CD8-positive, alpha-beta memory T cell (primary cell): ENCODE results near the gene PKIB. TPM values are rescaled to one million over a fixed set of nuclear protein-coding genes. Genes with fewer than 3 reads are reported as not detected.

Experiments used
- CTCF ChIA-PET: fragments of 350-600 bp; sonication (Branson Sonifier 250); formaldehyde crosslinking; loops from one replicate; lab custom pipeline; 2021; ENCODE audit warnings: antibody characterized with exemption; lab: Charles Lee
- POLR2A ChIA-PET: fragments of 350-600 bp; sonication (Branson Sonifier 250); formaldehyde crosslinking; loops from one replicate; lab custom pipeline; 2021; ENCODE audit warnings: antibody characterized with exemption; lab: Charles Lee
- DNase-seq, 5 donors: peaks; one replicate each; pipeline versions ENCODE4 v3.0.0 to v3.0.0-alpha.2; 2020 to 2022; ENCODE audit warnings: mixed read lengths in 1 of 5
- H3K27ac ChIP-seq: one replicate; pipeline ENCODE4 v1.7.0; 2013; ENCODE audit warnings: low read depth, mild to moderate bottlenecking, low read length, moderate library complexity
- H3K27me3 ChIP-seq: 2 replicates; pipeline ENCODE4 v1.7.0; 2013; ENCODE audit warnings: low read length, mild to moderate bottlenecking; ENCODE audit not compliant: insufficient read depth, poor library complexity, severe bottlenecking
- H3K36me3 ChIP-seq: 2 replicates; pipeline ENCODE4 v1.7.0; 2013; ENCODE audit warnings: mild to moderate bottlenecking, low read length, moderate library complexity; ENCODE audit not compliant: insufficient read depth
- H3K4me1 ChIP-seq: 2 replicates; pipeline ENCODE4 v1.7.0; 2013; ENCODE audit warnings: mild to moderate bottlenecking, low read length, moderate library complexity; ENCODE audit not compliant: insufficient read depth
- H3K4me3 ChIP-seq: 2 replicates; pipeline ENCODE4 v1.7.0; 2013; ENCODE audit warnings: mild to moderate bottlenecking, low read length
- H3K9me3 ChIP-seq: 2 replicates; pipeline ENCODE4 v1.7.0; 2013; ENCODE audit warnings: mild to moderate bottlenecking, low read length
- H3K27ac Mint-ChIP-seq, 8 donors: one replicate each; pipeline ENCODE4 v1.8.0; 2020 to 2021; ENCODE audit warnings: mixed read lengths in 8 of 8, mild to moderate bottlenecking in 6 of 8, inconsistent platforms in 3 of 8, moderate library complexity in 3 of 8
- H3K27me3 Mint-ChIP-seq, 2 donors: one replicate each; pipeline ENCODE4 v1.8.0; 2020 to 2021; ENCODE audit warnings: mixed read lengths in 2 of 2, mild to moderate bottlenecking in 1 of 2, moderate library complexity in 1 of 2
- H3K36me3 Mint-ChIP-seq, 3 donors: one replicate each; pipeline ENCODE4 v1.8.0; 2020 to 2021; ENCODE audit warnings: mixed read lengths in 3 of 3, inconsistent platforms in 1 of 3, mild to moderate bottlenecking in 1 of 3
- H3K4me1 Mint-ChIP-seq, 3 donors: one replicate each; pipeline ENCODE4 v1.8.0; 2020 to 2021; ENCODE audit warnings: mixed read lengths in 3 of 3, inconsistent platforms in 1 of 3, mild to moderate bottlenecking in 1 of 3
- H3K4me3 Mint-ChIP-seq, 7 donors: one replicate each; pipeline ENCODE4 v1.8.0; 2020 to 2021; ENCODE audit warnings: mixed read lengths in 7 of 7, mild to moderate bottlenecking in 6 of 7, moderate library complexity in 4 of 7, inconsistent platforms in 2 of 7
- H3K9me3 Mint-ChIP-seq, 5 donors: one replicate each; pipeline ENCODE4 v1.8.0; 2020 to 2022; ENCODE audit warnings: mixed read lengths in 5 of 5, mild to moderate bottlenecking in 3 of 5, moderate library complexity in 2 of 5, inconsistent platforms in 1 of 5
- polyA plus RNA-seq: library from polyadenylated mRNA; unstranded; fragments of 300-500 nt; fragmentation: Illumina TruSeq; gene quantifications from one replicate; pipeline ENCODE4 v1.2.3, GENCODE V29; 2021
- total RNA-seq, 2 experiments: library from RNA; stranded (reverse); gene quantifications; one replicate each; pipeline ENCODE4 v1.2.3, GENCODE V29; 2021

The PKIB gene
- total and polyA plus RNA-seq, 3 experiments from 2014 or later = 0.26 to 0.98 TPM; not detected in 1

GRCh38 chr6:122752459-122752858, 142.3 kb downstream of the PKIB start:
- Mint-ChIP-seq H3K4me1 (peaks cover 15 to 30% (median 19%) of the 10 kb centered on the region in 3 donors), H3K9me3 (peaks cover 0 to 2% (median 0%) of the 10 kb centered on the region in 5 donors), H3K27me3 (no peaks in the 10 kb centered on the region), H3K27ac (peak overlapping the region in 2 of 8 donors; percentile 24 to 41), H3K4me3 (no peak overlapping the region), H3K36me3 (no peaks in the 10 kb centered on the region)
- no peaks in the 10 kb centered on the region for H3K27me3 ChIP-seq
- H3K4me3 ChIP-seq = no peak overlapping the region
- no peaks in the 10 kb centered on the region for H3K9me3 ChIP-seq
- CTCF ChIA-PET = no interaction called here
- H3K27ac ChIP-seq = no peak overlapping the region
- H3K4me1 ChIP-seq = peaks cover 4% of the 10 kb centered on the region
- no peak for DNase-seq
- H3K36me3 ChIP-seq = no peaks in the 10 kb centered on the region
- POLR2A ChIA-PET = no interaction called here

DNA sequence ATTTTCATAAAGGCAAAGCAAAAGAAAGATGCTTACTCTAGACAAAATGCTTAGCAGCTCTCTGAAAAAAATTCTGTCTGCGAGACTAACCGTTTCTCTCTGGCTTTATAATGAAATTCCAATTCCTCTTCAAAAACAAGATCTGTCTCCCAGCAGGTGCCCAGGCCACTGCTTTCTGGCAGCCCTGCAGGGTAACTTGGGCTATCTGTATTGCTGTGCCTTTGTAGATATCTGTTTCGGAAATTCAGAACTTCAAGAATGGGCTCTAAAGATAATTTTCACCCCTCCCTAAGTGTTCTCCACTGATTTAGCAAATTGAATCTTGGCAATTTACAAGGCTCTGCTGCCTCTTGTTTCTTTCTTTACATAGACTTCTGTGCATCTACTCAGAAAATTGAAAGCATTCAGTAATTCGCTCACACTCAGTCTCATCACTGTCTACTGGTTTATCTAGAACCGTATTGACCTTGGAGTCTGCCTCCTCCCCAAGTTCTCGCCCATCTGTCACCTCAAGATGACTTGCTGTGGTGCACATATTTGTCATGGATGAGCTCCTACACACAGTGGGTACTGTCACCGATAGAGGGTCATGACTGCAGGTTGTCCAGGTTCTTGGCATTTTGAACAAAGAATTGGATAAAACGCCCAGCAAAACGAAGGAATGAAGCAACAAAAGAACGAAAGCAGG, 142.9 kb downstream of the PKIB start:
- Histone ChIP-seq H3K4me1 (peaks cover 4% of the 10 kb centered on the region), H3K9me3 (no peaks in the 10 kb centered on the region), H3K27me3 (no peaks in the 10 kb centered on the region), H3K27ac (no peak overlapping the region), H3K36me3 (no peaks in the 10 kb centered on the region), H3K4me3 (no peak overlapping the region)
- peaks cover 0 to under 1% (median 0%) of the 10 kb centered on the region in 5 donors for H3K9me3 Mint-ChIP-seq
- peak overlapping the region in 1 of 8 donors; percentile 8 for H3K27ac Mint-ChIP-seq
- DNase-seq = no peak
- H3K27me3 Mint-ChIP-seq = no peaks in the 10 kb centered on the region
- H3K36me3 Mint-ChIP-seq = no peaks in the 10 kb centered on the region
- no peak overlapping the region for H3K4me3 Mint-ChIP-seq
- H3K4me1 Mint-ChIP-seq = peaks cover 15 to 30% (median 16%) of the 10 kb centered on the region in 3 donors
- ChIA-PET CTCF (no interaction called here), POLR2A (no interaction called here)

DNA sequence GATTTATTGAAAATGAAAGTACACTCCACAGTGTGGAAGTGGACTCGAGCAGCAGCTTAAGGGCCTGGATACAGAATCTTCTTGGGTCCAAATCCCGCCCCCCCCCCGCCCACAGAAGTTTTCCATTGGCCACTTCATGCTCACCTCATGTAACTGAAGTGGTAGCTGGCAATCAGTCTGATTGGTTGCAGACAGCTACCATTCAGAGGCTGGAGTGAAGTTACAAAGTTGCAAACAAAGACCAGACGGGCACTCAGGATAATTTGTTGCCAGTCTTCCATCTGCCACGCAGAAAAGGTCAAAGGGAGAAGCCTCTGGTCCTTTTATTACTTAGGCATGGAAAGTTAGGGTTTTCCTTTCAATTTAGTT, 143.5 kb downstream of the PKIB start:
- H3K4me1 Mint-ChIP-seq = peaks cover 15 to 30% (median 16%) of the 10 kb centered on the region in 3 donors
- Histone ChIP-seq H3K27ac (no peak overlapping the region), H3K36me3 (no peaks in the 10 kb centered on the region), H3K4me1 (peaks cover 4% of the 10 kb centered on the region), H3K9me3 (no peaks in the 10 kb centered on the region), H3K4me3 (no peak overlapping the region), H3K27me3 (no peaks in the 10 kb centered on the region)
- no peaks in the 10 kb centered on the region for H3K9me3 Mint-ChIP-seq
- H3K36me3 Mint-ChIP-seq = no peaks in the 10 kb centered on the region
- no peak for DNase-seq
- no peak overlapping the region for H3K4me3 Mint-ChIP-seq
- ChIA-PET POLR2A (no interaction called here), CTCF (no interaction called here)
- no peaks in the 10 kb centered on the region for H3K27me3 Mint-ChIP-seq
- H3K27ac Mint-ChIP-seq = no peak overlapping the region

DNA sequence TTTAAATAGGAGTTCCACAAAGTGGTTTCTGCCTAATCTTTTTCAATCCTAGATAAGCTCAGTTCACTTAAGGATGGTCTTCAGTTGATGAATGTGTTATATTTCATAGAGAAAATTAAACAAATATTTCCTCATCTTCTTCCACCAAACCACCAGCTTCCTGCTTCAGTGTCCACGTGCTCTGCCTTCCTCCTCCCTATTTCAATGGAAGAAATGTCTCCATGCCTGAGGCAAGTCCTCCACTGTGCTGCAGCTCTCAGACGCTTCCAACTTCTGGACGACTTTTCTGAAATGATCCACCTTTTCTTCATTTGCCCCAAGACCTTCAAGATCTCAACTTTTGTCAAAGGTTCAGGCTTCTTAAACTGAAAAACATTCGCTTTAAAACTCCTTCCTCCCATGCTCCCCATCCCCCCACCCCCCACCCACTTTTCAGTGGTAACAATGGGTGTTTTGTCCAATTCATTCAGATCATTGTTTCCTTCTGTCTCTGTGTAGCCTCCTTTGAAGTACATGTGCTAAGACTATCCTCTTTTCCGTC, 144.1 kb downstream of the PKIB start:
- H3K27me3 Mint-ChIP-seq = no peaks in the 10 kb centered on the region
- CTCF ChIA-PET = no interaction called here
- no peaks in the 10 kb centered on the region for H3K9me3 Mint-ChIP-seq
- no peaks in the 10 kb centered on the region for H3K36me3 Mint-ChIP-seq
- Histone ChIP-seq H3K27ac (no peak overlapping the region), H3K4me1 (peaks cover 4% of the 10 kb centered on the region), H3K27me3 (no peaks in the 10 kb centered on the region), H3K36me3 (no peaks in the 10 kb centered on the region), H3K9me3 (no peaks in the 10 kb centered on the region), H3K4me3 (no peak overlapping the region)
- no peak overlapping the region for H3K27ac Mint-ChIP-seq
- POLR2A ChIA-PET = no interaction called here
- H3K4me3 Mint-ChIP-seq = no peak overlapping the region
- H3K4me1 Mint-ChIP-seq = peaks cover 15 to 30% (median 16%) of the 10 kb centered on the region in 3 donors
- no peak for DNase-seq

GRCh38 chr6:122755901-122756300, 145.7 kb downstream of the PKIB start:
- Mint-ChIP-seq H3K36me3 (no peaks in the 10 kb centered on the region), H3K9me3 (no peaks in the 10 kb centered on the region), H3K27ac (no peak overlapping the region), H3K4me1 (peaks cover 11 to 26% (median 16%) of the 10 kb centered on the region in 3 donors), H3K4me3 (no peak overlapping the region), H3K27me3 (no peaks in the 10 kb centered on the region)
- no peak for DNase-seq
- Histone ChIP-seq H3K4me3 (no peak overlapping the region), H3K4me1 (peaks cover 4% of the 10 kb centered on the region), H3K27ac (no peak overlapping the region), H3K9me3 (no peaks in the 10 kb centered on the region), H3K27me3 (no peaks in the 10 kb centered on the region), H3K36me3 (no peaks in the 10 kb centered on the region)
- POLR2A ChIA-PET = no interaction called here
- CTCF ChIA-PET = no interaction called here

GRCh38 chr6:122758927-122759334, 148.7 kb downstream of the PKIB start:
- no peak overlapping the region for H3K27ac Mint-ChIP-seq
- H3K9me3 ChIP-seq = no peaks in the 10 kb centered on the region
- CTCF ChIA-PET = no interaction called here

DNA sequence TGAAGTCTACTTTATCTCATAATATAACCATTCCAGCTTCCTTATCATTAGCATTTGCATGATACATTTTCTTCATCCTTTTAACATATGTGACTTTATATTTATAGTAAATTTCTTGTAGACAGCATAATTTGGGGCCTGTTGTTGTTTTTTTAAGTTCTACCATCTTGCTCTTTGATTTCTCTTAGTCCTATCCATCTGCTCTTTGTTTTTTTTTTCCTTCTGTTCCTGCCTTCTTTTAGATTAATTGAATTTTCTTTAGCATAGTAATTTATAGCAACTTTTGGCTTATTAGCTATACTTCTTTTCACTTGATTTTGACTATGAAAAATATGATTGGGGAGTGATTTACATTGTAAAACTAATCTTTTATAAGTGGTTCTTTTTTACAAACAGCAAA, 150.1 kb downstream of the PKIB start:
- CTCF ChIA-PET = no interaction called here
- H3K27me3 Mint-ChIP-seq = peaks cover 0 to 2% of the 10 kb centered on the region in 2 donors
- H3K36me3 Mint-ChIP-seq = no peaks in the 10 kb centered on the region
- H3K9me3 ChIP-seq = no peaks in the 10 kb centered on the region
- no peaks in the 10 kb centered on the region for H3K4me1 ChIP-seq
- peaks cover 0 to 2% (median 0%) of the 10 kb centered on the region in 5 donors for H3K9me3 Mint-ChIP-seq
- no peak overlapping the region for H3K27ac ChIP-seq
- no peak overlapping the region for H3K4me3 Mint-ChIP-seq
- no peak overlapping the region for H3K27ac Mint-ChIP-seq
- no peak for DNase-seq
- no peaks in the 10 kb centered on the region for H3K4me1 Mint-ChIP-seq
- no peaks in the 10 kb centered on the region for H3K27me3 ChIP-seq
- no peak overlapping the region for H3K4me3 ChIP-seq
- H3K36me3 ChIP-seq = no peaks in the 10 kb centered on the region
- POLR2A ChIA-PET = no interaction called here

More at GRCh38 chr6:122758927-122759334, 148.7 kb downstream of the PKIB start:
- no peak for DNase-seq
- POLR2A ChIA-PET = no interaction called here
- Histone ChIP-seq H3K36me3 (no peaks in the 10 kb centered on the region), H3K4me3 (no peak overlapping the region), H3K27me3 (no peaks in the 10 kb centered on the region), H3K27ac (no peak overlapping the region), H3K4me1 (no peaks in the 10 kb centered on the region)
- Mint-ChIP-seq H3K4me1 (no peaks in the 10 kb centered on the region), H3K36me3 (no peaks in the 10 kb centered on the region), H3K9me3 (peaks cover 0 to 2% (median 0%) of the 10 kb centered on the region in 5 donors), H3K27me3 (no peaks in the 10 kb centered on the region), H3K4me3 (no peak overlapping the region)

- CTCF ChIA-PET = no interaction called here
- DNase-seq = no peak
- no peak overlapping the region for H3K27ac ChIP-seq
- peaks cover 0 to 2% (median 0%) of the 10 kb centered on the region in 5 donors for H3K9me3 Mint-ChIP-seq
- H3K27me3 ChIP-seq = no peaks in the 10 kb centered on the region
- H3K27ac Mint-ChIP-seq = no peak overlapping the region
- POLR2A ChIA-PET = no interaction called here
- no peaks in the 10 kb centered on the region for H3K9me3 ChIP-seq
- no peaks in the 10 kb centered on the region for H3K36me3 ChIP-seq
- H3K27me3 Mint-ChIP-seq = peaks cover 7 to 18% of the 10 kb centered on the region in 2 donors
- H3K4me3 ChIP-seq = no peak overlapping the region
- no peaks in the 10 kb centered on the region for H3K4me1 Mint-ChIP-seq
- no peaks in the 10 kb centered on the region for H3K36me3 Mint-ChIP-seq
- no peaks in the 10 kb centered on the region for H3K4me1 ChIP-seq
- no peak overlapping the region for H3K4me3 Mint-ChIP-seq
Measured at GRCh38 chr6:122766256-122766655, 156.1 kb downstream of the PKIB start.
